Measurements from ENCODE around the gene RFNG. TPM values are rescaled to one million over a fixed set of nuclear protein-coding genes. Genes with fewer than 3 reads are reported as not detected.
A peak's percentile ranks its signal among the peaks of the same experiment; 100 is the strongest.

Gene RFNG
- total and polyA plus RNA-seq, 2 of the 13 experiments (the other 11 are each of a cell fraction or from before 2014, with no cell fraction given) = 61.4 to 64.0 TPM

- TF ChIP-seq SMAD1 (CRISPR knock-in tag; IDR thresholded peaks at IDR 0.05; ENCODE audit: borderline replicate concordance, low read depth) = no peak
- TF ChIP-seq EEA1 (CRISPR knock-in tag; IDR thresholded peaks at IDR 0.05; ENCODE audit: borderline replicate concordance) = peak; percentile 70; the same call in 1 of the 2 replicates
- peak; percentile 95 for TF ChIP-seq RBFOX2 (IDR thresholded peaks at IDR 0.05; ENCODE audit: low read depth, low read length)
- no peak for TF ChIP-seq DPF2 (CRISPR knock-in tag; IDR thresholded peaks at IDR 0.05; ENCODE audit: borderline replicate concordance, low read depth)
- TF ChIP-seq, protein P1, sequence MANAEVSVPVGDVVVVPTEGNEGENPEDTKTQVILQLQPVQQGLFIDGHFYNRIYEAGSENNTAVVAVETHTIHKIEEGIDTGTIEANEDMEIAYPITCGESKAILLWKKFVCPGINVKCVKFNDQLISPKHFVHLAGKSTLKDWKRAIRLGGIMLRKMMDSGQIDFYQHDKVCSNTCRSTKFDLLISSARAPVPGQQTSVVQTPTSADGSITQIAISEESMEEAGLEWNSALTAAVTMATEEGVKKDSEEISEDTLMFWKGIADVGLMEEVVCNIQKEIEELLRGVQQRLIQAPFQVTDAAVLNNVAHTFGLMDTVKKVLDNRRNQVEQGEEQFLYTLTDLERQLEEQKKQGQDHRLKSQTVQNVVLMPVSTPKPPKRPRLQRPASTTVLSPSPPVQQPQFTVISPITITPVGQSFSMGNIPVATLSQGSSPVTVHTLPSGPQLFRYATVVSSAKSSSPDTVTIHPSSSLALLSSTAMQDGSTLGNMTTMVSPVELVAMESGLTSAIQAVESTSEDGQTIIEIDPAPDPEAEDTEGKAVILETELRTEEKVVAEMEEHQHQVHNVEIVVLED (CRISPR knock-in tag; IDR thresholded peaks at IDR 0.05; ENCODE audit: borderline replicate concordance) = no peak
- no peak for TF ChIP-seq EP300 (IDR thresholded peaks at IDR 0.05; ENCODE audit: low read depth in 2 of 2, low read length in 2 of 2)
- no peak for TF ChIP-seq EP300 (CRISPR knock-in tag; IDR thresholded peaks at IDR 0.05; ENCODE audit: borderline replicate concordance)
- peak in 1 of 2 experiments; percentile 28; a peak in 1 of 4 replicates for TF ChIP-seq POLR2A (IDR thresholded peaks at IDR 0.05; ENCODE audit: insufficient read depth in 1 of 2, low read depth in 2 of 2, low read length in 2 of 2)
- TF ChIP-seq ZNF207 (IDR thresholded peaks at IDR 0.05; ENCODE audit: borderline replicate concordance) = no peak
- TF ChIP-seq, protein P2, sequence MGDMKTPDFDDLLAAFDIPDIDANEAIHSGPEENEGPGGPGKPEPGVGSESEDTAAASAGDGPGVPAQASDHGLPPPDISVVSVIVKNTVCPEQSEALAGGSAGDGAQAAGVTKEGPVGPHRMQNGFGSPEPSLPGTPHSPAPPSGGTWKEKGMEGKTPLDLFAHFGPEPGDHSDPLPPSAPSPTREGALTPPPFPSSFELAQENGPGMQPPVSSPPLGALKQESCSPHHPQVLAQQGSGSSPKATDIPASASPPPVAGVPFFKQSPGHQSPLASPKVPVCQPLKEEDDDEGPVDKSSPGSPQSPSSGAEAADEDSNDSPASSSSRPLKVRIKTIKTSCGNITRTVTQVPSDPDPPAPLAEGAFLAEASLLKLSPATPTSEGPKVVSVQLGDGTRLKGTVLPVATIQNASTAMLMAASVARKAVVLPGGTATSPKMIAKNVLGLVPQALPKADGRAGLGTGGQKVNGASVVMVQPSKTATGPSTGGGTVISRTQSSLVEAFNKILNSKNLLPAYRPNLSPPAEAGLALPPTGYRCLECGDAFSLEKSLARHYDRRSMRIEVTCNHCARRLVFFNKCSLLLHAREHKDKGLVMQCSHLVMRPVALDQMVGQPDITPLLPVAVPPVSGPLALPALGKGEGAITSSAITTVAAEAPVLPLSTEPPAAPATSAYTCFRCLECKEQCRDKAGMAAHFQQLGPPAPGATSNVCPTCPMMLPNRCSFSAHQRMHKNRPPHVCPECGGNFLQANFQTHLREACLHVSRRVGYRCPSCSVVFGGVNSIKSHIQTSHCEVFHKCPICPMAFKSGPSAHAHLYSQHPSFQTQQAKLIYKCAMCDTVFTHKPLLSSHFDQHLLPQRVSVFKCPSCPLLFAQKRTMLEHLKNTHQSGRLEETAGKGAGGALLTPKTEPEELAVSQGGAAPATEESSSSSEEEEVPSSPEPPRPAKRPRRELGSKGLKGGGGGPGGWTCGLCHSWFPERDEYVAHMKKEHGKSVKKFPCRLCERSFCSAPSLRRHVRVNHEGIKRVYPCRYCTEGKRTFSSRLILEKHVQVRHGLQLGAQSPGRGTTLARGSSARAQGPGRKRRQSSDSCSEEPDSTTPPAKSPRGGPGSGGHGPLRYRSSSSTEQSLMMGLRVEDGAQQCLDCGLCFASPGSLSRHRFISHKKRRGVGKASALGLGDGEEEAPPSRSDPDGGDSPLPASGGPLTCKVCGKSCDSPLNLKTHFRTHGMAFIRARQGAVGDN (CRISPR knock-in tag; IDR thresholded peaks at IDR 0.05) = peak; percentile 31
- TF ChIP-seq ERF (CRISPR knock-in tag; IDR thresholded peaks at IDR 0.05) = no peak
- TF ChIP-seq HNRNPL (IDR thresholded peaks at IDR 0.05; ENCODE audit: low read depth, low read length) = peak; percentile 2; the same call in 1 of the 2 replicates
- TF ChIP-seq ZKSCAN1 (IDR thresholded peaks at IDR 0.05; ENCODE audit: low read length) = no peak
- no peak for TF ChIP-seq SCMH1 (CRISPR knock-in tag; IDR thresholded peaks at IDR 0.05; ENCODE audit: borderline replicate concordance)
- no peak for TF ChIP-seq ISL2 (CRISPR knock-in tag; IDR thresholded peaks at IDR 0.05)
- TF ChIP-seq, protein P3, sequence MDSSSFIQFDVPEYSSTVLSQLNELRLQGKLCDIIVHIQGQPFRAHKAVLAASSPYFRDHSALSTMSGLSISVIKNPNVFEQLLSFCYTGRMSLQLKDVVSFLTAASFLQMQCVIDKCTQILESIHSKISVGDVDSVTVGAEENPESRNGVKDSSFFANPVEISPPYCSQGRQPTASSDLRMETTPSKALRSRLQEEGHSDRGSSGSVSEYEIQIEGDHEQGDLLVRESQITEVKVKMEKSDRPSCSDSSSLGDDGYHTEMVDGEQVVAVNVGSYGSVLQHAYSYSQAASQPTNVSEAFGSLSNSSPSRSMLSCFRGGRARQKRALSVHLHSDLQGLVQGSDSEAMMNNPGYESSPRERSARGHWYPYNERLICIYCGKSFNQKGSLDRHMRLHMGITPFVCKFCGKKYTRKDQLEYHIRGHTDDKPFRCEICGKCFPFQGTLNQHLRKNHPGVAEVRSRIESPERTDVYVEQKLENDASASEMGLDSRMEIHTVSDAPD (CRISPR knock-in tag; IDR thresholded peaks at IDR 0.05) = 0 out of 2 replicates have a peak, but pooled peaks have one; percentile 33
- 0 out of 2 replicates have a peak, but pooled peaks have one; percentile 30 for TF ChIP-seq ZNF343 (CRISPR knock-in tag; IDR thresholded peaks at IDR 0.05)
- TF ChIP-seq, protein P4, sequence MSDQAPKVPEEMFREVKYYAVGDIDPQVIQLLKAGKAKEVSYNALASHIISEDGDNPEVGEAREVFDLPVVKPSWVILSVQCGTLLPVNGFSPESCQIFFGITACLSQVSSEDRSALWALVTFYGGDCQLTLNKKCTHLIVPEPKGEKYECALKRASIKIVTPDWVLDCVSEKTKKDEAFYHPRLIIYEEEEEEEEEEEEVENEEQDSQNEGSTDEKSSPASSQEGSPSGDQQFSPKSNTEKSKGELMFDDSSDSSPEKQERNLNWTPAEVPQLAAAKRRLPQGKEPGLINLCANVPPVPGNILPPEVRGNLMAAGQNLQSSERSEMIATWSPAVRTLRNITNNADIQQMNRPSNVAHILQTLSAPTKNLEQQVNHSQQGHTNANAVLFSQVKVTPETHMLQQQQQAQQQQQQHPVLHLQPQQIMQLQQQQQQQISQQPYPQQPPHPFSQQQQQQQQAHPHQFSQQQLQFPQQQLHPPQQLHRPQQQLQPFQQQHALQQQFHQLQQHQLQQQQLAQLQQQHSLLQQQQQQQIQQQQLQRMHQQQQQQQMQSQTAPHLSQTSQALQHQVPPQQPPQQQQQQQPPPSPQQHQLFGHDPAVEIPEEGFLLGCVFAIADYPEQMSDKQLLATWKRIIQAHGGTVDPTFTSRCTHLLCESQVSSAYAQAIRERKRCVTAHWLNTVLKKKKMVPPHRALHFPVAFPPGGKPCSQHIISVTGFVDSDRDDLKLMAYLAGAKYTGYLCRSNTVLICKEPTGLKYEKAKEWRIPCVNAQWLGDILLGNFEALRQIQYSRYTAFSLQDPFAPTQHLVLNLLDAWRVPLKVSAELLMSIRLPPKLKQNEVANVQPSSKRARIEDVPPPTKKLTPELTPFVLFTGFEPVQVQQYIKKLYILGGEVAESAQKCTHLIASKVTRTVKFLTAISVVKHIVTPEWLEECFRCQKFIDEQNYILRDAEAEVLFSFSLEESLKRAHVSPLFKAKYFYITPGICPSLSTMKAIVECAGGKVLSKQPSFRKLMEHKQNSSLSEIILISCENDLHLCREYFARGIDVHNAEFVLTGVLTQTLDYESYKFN (CRISPR knock-in tag; conservative IDR thresholded peaks at IDR 0.05) = no peak
Observed at GRCh38 chr17:82091264-82092066, 39.9 kb upstream of the RFNG start (continued).
